Limb (tissue), 2 donors: ENCODE measurements around the gene CTSD.

Source experiments
- DNase-seq, 2 donors: peaks; one replicate each; pipeline ENCODE4 v3.0.0-alpha.2; 2016; ENCODE audit errors: extremely low spot score in 2 of 2

The CTSD gene

DNA sequence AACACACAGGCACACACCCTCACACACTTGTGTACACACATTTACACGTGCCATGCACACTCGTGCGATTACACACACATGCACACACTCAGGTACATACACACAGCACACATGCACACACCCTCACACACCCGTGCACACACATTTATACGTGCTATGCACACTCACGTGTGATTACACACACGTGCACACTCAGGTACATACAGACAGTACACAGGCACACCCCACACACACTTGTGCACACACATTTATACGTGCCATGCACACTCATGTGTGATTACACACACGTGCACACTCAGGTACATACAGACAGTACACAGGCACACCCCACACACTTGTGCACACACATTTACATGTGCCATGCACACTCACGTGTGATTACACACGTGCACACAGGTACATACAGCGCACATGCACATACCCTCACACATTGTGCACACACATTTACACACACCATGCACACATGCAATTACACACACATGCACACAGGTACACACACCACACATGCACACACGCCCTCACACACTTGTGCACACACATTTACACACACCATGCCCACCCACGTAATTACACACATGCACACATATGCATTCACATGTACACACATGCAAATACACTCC is 17.9 kb downstream of the CTSD start:
- DNase-seq = no peak

DNA sequence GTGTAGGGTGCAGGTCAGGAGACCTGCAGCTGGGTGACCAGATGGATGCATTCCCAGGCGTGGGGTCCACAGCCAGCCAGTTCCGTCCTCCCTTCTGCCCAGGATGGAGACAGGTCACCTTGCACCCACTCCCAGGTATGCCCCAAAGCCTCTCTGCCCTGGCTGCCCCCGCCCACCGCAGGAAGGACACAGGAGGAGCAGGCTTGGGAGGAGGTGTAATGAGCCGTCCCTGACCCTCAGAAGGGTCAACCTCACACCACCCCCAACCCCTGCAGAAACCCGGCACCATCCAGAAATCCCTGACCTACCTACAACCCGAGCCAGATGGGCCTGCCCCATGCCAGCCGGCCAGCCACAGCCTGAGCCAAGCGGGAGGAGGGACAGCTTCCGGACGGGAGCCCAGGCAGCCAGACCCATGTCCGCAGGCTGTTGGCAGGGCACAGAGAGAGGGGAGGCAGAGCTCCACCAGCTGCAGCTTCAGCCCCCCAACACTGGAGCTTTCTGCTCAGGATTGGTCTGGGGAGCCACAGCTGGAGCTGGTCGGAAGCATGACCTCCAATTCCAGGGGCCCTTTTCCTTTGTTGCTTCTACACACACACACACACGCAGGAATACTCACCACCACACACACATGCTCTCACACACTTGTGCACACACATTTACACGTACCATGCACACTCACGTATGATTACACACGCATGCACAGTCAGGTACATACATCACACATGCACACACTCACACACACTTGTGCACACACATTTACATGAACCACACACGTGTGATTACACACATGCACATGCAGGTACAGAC is 18.6 kb downstream of the CTSD start:
- DNase-seq = no peak

DNA sequence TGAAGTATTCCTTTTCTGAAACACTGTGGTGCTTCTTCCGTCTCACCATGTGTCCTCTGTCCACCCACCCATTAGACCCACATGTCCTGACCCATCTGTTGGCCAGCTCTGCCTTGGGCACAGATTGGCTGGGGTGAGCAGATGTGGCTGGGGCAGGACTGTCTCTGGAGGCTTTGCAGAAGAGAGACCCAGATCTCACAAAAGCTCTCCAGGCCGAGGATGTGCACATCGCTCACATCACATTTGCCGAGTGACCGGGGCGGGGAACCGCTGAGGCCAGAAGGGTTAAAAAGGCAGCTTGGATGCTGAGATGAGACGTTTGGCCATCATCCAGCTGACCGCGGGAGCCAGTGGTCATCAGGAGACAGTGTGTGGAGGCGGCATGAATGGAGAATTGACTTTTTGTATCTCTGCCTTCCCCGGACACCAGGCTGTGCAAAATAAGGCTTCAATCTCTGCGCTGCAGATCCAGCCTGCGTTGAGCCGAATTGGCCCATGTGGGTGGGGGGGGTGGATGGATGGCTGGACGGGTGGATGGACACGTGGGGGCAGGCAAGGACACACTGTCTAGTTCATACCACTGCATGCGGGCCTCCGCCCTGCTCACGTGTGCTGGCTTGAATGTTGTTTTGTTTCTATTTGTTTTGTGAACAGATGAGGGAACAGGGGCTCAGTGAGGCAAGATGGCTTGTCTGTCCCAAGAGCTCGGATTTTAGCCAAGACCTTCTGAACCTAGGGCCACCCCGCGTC is 19.4 kb downstream of the CTSD start:
- peak in 1 of 2 donors; percentile 9 for DNase-seq

DNA sequence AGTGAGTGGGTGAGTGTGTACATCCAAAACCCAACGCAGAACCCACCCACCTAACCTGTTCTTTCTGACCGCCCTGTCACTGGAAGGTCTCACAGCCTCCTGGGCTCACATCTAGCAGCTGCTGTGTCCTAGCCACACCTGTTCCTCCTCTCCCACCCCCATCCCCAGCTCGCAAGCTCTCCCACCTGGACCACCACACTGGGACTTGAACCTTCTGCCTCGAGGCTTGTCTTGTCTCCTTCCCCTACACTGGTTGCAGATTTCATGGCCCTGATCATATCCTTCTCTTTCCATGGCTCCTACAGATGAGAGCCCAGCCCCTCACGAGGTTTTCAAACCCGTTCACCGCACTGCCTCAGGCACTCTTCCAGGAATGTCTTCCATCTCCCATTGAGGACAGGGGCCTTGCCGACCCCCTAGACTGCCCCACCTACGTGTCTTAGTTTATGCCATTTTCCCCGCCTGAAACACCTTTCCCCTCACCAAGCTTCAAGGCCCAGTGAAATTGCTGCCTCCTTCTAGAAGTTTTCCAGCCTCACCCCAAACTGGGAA is 20.1 kb downstream of the CTSD start:
- DNase-seq = peak in 1 of 2 donors; percentile 2

DNA sequence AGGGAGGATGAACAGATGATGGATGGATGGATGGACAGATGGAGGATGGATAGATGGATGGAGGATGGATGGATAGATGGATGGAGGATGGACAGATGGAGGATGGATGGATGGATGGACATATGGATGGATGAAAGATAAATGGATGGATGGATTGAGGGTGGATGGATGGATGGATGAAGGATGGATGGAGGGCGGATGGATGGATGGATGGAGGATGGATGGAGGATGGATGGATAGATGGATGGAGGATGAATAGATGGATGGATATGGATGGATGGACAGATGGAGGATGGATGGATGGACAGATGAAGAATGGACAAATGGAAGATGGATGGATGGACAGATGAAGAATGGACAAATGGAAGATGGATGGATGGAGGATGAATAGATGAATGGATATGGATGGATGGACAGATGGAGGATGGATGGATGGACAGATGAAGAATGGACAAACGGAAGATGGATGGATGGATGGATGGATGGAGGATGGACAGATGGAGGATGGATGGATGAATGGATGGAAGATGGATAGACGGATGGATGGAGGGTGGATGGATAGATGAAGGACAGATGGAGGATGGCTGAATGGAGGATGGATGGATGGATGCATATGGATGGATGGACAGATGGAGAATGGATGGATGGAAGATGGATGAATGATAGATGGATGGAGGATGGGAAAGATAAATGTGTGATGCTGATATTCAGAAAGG is 20.7 kb downstream of the CTSD start:
- no peak for DNase-seq

DNA sequence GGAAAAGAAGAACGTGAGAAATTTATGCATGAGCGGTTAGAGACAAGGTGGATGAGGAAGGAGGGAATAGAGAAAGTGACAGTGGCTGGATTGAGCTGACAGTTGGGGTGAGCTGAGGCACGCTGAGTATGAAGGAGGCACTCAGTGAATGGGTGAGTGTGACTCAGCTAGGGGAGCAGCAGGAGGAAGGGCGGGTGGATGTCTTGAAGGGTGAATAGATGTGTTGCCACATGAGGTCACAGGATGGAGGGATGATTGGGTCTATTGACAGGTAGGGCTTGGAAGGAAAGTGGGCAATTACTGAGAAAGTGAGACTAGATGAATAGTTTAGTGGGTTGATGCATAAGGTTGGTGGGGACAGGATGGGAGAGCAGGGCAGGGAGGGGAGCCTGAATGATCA is 21.4 kb downstream of the CTSD start:
- DNase-seq = peak in 1 of 2 donors; percentile 4

DNA sequence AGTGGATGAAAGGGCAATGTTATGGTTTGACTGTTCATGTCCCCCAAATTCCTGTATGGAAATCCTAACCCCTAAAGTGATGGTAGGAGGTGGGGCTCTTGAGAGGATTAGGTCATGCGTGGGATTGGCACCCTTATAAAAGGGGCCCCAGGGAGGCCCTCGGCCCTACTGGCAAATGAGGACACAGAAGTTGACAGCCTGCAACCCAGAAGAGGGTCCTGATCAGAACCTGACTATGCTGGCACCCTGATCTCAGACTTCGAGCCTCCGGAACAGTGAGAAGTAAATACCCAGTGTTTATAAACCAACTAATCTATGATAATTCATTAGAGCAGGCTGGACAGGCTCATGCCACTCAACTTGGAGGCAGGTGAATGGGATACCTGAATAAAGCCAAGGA is 22.0 kb downstream of the CTSD start:
- no peak for DNase-seq

DNA sequence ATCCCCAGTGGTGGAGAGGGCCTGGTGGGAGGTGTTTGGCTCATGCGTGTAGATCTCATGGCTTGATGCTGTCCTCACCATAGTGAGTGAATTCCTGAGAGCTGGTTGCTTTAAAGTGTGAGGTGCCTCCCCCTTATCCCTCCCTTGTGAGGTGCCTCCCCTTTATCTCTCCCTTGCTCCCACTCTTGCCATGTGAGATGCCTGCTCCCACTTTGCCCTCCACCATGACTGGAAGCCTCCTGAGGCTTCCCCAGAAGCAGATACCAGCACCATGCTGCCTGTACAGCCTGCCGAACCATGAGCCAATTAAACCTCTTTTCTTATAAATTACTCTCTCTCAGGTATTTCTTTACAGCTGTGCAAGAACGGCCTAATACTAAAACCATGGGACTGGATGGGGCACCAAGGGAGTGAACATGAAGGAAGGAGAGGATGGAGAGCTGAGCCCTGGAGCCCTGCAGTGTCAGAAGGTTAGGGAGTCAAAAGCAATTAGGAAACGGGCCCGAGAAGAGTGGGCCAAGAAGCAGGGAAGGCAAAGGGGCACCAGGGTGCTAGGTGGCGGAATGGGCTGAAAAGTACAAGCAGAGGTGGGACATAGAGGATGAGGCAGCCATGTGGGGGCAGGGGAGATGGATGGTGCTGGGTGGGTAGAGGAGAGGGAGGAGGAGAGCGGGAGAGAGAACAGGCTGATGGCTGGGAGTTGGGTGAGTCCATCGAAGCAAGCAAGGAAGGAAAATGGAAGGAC is 22.8 kb downstream of the CTSD start:
- no peak for DNase-seq

DNA sequence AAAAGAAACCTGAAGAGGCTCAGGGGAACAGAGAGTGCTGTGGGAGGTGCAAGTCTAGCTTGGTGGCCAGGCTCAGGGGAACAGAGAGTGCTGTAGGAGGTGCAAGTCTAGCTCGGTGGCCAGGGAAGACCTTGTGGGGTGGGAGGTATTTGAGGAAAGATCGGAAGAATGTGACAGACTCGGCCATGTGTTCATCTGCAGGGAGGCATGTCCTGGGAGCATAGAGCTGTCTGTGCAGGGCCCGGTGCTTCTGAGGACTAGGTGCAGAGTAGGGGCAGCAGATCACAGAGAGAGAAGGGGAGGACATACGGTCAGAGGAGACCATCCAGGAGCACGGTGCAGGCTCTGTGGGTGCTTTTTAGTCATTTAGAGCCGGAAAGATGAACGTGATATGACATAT is 24.2 kb downstream of the CTSD start:
- DNase-seq = no peak

DNA sequence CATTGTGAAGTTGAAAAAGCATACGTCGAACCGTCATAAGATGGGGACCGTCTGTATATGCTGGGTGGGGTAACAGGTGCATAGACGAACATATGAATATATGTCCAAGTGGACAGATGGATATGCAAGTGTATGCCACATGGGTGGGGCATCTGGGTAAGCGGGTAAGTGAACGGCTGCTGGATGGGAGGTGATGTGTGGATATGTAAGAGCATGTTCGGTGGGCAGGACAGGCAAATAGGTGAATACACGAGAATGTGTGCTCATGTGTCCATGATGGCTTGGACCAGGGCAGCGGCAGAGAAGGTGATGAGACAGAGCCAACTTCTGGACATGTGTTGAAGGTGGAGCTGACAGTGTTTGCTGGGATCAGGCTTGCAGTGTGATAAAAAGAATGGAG is 25.3 kb downstream of the CTSD start:
- DNase-seq = no peak

DNA sequence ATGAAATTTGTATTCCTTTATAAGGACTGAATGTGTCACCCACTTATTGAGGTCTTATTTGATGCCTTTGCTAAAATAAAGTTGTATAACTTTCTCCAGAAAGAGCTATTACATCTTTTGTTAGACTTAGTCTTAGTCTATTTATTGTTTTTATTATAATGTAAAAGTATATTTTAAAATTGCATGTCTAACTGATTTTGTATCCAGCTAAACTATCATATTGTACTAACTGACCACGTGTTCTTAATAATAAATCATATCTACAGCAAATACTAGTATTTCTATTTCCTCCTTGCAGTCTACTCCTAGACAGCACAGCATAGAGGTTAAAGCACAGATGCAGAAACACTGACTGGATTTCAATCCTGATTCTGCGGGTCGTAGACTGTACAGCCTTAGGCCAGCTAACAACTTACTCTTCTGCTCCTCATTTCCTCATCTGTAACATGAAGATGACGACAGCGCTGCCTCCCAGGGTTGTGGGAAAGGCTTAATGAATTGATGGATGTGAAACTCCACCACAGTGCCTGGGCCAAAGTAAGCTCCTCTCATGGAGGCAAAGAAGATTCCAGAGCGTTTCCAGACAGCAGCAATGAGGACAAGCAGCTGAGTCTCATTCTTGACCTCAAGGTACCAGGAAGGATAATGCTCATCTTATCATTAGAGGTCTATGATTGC is 26.5 kb downstream of the CTSD start:
- no peak for DNase-seq

DNA sequence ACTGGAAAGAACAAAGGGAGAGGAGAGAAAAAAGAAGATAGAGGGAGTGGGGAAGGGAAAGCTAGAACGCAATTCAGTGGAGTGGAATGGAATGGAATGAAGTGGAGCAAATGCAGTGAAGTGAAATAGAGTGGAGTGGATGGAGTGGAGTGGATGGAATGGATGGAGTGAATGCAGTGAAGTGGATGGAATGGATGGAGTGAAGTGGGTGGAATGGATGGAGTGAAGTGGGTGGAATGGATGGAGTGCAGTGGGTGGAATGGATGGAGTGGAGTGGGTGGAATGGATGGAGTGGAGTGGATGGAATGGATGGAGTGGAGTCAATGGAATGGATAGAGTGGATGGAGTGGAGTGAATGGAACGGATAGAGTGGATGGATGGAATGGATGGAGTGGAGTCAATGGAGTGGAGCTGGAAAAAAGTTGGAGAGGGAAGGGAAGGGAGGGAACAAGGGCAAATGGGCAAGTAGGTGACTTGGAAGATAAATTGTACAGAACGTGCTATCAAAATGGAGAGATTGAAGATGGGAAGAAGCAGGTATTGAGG is 27.2 kb downstream of the CTSD start:
- no peak for DNase-seq

DNA sequence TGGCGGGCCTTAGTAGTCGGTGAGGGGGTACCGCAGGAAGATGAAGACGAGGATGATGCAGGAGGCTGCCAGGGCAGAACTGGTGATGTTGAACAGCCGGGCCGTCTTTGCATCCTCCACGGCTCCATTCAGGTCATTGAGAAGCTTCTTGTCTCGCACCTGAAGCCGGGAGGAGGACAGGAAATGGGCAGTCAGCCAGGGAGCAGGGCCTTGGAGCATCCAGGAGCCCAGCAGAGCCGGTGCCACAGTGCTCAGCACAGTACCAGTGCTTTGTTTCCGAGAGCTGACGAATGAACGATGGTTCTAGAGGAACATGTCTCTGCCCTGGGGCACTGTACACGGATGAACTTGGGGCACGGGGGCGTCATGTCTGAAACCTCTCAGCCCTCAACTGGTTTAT is 28.5 kb downstream of the CTSD start:
- DNase-seq = no peak

DNA sequence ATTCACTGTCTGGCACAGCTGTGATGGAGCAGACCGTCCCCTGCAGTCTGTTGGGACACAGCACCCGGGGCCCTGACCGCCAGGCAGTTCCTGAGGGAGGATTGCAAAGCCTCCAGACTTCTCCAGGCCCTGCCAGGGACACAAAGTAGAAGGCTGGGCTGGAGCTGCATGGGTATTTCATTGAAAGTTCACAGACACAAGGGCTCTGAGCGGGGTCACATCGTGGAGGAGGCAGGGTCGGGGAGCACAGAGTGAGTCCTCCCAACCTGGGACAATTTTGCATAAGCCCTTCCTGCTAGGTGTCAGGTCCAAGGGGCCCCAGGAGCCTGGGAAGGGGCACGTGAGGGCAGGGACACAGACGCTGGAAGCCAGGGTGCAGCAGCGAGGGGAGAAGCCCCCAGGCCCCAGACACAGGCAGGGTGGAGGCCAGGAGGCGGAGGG is 29.1 kb downstream of the CTSD start:
- DNase-seq = no peak

DNA sequence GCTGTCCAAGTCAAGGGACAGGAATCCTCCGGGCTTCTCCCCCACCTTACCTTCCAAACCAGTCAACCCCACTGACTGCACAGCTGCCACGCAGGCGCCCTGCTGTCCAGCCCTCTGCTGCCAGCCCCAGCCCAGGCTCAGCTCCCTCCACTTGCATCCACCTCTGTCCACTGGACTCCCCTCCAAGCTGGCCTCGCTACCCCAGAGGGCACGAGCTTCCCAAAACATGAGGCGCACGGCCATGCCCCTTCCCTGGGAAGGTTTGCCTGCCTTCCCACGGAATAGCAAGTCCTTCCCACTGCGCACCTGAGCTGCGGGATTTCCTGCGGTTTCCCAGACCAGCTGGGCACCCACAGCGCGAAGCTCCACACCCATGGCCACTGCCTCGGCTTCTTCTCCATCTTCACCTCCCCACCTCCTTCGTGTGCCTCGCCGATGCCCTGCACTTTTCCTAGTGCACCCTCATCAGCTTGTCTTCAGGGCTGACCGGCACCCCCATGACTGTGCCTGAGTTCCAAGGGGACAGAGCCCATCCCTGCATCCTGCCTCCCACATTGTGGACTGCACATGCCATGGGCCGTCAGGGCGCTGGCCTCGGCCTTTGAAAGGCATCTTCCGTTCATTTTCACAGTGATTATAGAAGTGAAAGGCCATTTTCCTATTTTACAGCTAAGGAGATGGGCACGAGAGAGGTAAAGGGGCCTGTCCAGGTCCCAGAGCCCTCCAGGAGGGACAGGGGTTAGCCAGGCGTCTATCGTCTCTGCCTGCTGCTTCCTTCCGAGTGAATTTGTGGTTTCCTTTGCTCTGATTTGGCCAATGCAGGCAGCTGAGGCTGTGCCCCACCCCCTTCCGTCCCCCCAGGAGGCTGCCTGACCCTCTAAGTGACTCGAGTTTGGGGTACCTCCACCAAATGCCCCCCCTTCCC is 29.7 kb downstream of the CTSD start:
- no peak for DNase-seq

DNA sequence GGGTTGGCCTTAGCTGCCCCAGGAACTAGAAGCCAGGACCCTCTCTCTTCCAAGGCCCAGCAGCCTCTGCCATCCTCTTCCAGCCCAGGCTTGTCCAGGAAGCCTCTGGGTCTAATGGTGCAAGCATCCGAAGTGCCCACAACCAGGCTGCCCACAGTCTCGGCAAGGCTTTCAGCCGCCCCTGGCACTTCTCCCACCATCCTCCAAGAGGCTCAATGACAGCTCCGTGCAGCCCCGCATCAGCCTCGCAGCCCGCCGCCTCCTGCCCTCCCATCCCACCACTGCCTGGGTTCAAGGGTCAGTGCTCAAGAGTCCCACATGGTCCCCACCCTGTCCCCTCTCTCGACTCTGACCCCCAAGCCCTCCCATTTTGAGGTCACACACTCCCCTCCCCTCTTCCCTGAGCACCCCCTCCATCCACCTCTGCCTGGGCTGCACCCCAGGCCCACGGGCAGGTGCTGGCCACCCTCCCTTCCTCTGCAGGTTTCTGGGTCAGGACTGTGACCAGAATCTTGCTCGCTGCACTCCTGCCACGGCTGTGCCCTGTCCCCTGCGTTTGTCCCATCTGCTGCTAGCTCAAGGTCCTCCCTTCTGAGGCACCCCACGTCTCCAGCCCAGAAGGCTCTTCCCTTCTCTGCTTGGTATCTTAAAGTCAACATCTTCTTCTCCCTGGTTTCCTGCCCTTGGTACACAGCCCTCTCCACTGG is 30.6 kb downstream of the CTSD start:
- DNase-seq = no peak

DNA sequence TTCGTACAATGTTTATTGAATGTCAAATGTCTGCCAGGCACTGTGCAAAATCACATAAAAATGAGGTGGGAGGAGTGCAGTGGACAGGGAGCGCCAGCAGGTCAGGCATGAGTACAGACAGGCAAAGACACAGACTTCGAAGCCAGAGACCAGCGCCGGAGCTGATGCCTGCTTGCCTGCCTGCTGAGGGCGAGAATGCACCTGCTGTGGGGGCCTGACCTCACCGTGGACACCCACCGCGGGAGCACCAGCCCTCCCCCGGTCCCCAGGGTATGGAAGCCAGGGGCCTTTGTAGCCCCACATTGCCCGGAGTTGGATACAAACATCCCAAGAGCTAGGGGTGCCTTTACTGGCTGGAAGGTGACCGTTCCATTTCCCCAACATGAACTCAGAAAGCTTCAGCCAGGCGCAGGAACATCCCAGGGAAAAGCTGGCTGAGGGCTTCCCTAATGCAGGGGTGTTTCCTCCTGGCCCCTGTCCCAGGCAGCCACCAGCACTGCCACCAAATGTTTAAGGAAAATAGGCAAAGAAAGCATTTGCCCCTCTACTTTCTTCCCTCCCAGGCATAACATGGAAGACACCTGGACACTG is 31.2 kb downstream of the CTSD start:
- DNase-seq = no peak
